RPMI8226 (cell line): Measurements from ENCODE around the gene ZCCHC17.
"Not testable (repeated sequence)": the region's sequence is repeated elsewhere in the genome, so short reads cannot be mapped to it uniquely, and the experiment has no call there.

Experiments
- DNase-seq: peaks from one replicate; pipeline ENCODE4 v3.0.0-alpha.2; 2015

ZCCHC17 gene, protein sequence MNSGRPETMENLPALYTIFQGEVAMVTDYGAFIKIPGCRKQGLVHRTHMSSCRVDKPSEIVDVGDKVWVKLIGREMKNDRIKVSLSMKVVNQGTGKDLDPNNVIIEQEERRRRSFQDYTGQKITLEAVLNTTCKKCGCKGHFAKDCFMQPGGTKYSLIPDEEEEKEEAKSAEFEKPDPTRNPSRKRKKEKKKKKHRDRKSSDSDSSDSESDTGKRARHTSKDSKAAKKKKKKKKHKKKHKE

GRCh38 chr1:31296486-31297276, at the start of gene ZCCHC17, which contains the start of gene SNRNP40:
TSS of gene ZCCHC17 (plus strand) at chr1:31297032. CDS start at chr1:31310099, 13,067 bp downstream.
TSS of gene SNRNP40 (minus strand) at chr1:31296788. CDS start at chr1:31296751, 37 bp downstream.
- DNase-seq: peak; percentile 98

GRCh38 chr1:31248276-31248675, 48.6 kb upstream of the ZCCHC17 start:
- DNase-seq: no peak

DNA sequence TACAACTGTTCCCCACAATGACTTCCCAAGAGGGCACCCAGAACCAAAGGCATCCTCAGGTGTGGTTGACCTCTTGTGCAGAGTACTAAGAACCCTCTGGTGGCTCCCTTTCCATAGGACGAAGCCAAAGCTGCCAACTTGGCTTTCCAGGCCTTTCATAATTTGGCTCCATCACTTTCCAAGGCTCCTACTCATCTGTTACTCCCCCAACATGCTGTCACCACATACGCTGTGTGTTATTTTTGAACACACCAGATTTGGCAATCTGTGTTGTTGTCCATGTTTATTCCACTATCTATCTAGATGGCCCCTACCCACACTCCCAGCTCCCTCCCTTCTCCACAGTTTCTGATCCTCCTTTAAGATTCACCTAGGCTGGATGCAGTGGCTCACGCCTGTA, 47.0 kb upstream of the ZCCHC17 start:
- no peak for DNase-seq

DNA sequence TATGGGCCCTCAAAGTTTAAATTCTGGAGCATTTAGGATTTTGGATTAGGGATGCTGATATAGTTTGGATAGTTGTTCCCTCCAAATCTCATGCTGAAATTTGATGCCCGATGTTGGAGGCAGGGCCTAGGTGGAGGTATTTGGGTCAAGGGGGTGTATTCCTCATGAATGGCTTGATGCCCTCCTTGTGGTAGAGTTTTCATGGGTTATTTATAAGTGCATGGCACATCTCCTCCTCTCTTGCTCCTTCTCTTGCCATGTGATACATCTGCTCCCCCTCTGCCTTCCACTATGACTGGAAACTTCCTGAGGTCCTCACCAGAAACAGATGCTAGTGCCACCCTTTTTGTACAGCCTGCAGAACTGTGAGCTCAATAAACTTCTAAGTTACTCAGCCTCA, 39.6 kb upstream of the ZCCHC17 start:
- DNase-seq: no peak

DNA sequence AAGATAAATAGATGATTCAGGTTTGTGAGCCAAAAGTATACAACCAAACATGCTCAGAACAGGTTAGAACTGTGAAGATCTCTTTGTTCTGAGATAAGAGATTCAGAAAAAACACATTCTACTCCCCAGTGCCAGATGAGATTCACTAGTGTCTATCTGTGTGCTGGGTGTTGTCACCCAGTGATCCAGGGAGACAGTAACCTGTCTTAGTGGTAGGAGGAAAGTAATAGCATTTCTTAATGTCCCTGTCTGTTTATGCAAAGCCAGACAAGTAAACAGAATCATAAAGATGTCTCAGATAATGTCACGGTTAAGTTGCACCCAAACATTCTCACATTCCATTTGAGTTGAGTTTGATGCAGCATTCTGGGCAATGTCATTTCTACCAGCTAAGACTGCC, 38.3 kb upstream of the ZCCHC17 start:
- DNase-seq: no peak

DNA sequence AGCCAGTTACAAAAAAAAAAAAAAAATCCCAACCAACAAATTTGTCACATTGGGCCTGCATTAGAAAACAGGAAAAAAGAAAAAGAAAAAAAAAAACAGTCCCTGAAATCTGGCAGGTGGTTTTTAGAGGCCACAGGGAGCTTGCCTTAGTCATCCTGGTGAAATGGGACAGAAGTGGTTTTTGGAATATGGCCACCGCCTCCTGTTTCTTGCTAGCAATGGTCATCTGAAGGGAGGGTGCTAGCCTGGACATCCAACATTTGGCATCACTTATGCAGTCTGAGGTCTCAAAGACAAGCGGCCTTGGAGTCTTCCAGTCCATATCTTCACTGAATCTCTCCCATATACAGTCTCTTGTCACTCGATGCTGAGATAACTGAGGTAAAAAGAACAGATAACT, 37.1 kb upstream of the ZCCHC17 start:
- no peak for DNase-seq

DNA sequence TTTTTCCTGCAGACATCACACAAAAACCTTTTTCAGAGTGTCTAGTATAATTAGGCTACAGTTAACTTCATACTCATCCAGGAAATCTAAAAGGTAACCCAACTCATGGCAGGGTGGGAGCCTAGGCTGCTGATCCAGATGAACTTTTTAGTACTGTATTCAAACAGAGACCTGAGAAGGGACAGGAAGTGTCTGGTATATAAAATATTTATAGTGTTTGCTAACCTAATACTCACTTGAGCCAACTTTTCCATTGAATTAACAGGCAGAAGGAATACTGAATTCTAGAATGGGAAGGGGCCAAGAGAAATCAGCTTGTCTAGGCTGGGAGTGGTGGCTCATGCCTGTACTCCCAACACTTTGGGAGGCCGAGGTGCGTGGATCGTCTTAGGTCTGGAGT, 34.9 kb upstream of the ZCCHC17 start:
- no peak for DNase-seq

- not testable (repeated sequence) for DNase-seq
Observed at GRCh38 chr1:31262393-31262792, 34.4 kb upstream of the ZCCHC17 start.

- DNase-seq: no peak
Observed at GRCh38 chr1:31263408-31263807, 33.4 kb upstream of the ZCCHC17 start.

DNA sequence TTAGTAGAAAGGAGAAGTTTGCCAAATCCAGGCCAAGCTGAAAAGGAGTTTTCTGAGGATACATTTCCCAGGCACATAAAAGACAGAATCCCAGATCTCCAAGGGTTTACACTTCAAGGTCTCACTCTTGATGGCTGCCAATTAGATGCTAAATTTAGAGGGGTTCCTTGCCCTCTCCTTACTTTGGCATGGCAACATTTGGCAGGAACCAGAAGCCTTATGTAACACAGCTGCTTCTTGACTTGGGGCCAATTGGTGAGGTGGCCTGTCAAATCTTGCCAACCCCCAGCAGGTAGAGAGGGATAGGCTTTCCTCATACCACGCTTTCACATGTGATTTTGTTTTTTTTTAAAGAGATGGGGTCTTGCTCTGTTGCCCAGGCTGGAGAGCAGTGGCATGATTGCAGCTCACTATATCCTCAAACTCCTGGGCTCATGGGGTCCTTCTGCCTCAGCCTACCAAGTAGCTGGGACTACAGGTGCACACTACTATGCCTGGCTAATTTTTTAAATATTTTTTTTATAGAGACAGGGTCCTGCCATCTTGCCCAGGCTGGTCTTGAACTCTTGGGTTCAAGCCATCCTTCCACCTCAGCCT, 31.9 kb upstream of the ZCCHC17 start:
- DNase-seq: no peak

DNA sequence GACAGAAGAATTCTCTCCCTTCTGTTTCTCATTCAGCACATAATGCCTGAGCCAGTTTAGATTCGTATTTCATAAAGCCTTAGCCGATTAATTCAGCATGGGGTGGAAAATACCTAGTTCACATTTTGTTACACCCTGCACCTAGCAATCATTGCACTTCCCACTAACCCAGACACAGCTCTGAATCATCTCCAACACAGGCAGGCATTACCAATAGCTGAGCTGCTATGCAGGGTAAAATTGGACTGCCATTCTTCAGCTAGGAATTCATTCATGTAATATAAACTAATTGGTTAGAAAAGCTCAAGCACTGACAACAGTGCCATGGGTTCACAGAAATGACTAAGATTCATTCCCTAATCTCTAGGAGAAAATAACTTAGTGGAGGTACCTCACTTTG, 30.3 kb upstream of the ZCCHC17 start:
- no peak for DNase-seq

- DNase-seq: no peak
Observed at GRCh38 chr1:31272369-31272768, 24.5 kb upstream of the ZCCHC17 start.

DNA sequence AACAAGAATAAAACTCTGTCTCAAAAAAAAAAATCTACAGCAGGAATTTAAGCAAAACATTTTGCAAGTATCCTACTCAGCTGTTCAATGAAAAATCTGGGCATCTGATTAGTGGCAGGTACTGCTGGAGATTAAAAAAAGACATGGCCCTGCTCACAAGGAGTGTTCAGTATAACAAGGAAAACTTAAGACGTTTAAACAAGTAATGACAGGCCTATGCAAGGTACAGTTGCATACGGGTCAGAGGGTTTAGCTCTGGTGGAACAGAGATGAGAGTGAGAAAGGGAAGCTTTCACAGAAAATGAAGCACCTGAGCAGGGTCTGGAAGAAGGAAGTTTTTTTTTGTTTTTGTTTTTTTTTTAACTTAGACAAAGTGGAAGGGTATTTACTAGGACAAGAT, 23.2 kb upstream of the ZCCHC17 start:
- DNase-seq: no peak

DNA sequence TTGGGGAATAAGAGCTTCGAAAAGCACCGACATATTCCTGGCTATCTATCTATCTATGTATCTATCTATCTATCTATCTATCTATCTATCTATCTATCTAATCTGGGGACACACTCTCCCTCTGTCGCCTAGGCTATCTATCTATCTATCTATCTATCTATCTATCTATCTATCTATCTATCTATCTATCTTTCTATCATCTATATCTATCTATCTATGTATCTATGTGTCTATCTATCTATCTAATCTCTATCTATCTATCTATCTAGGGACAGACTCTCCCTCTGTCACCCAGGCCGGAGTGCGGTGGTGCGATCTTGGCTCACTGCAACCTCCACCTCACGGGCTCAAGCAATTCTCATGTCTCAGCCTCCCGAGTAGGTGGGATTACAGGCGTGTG, 14.4 kb upstream of the ZCCHC17 start:
- not testable (repeated sequence) for DNase-seq

DNA sequence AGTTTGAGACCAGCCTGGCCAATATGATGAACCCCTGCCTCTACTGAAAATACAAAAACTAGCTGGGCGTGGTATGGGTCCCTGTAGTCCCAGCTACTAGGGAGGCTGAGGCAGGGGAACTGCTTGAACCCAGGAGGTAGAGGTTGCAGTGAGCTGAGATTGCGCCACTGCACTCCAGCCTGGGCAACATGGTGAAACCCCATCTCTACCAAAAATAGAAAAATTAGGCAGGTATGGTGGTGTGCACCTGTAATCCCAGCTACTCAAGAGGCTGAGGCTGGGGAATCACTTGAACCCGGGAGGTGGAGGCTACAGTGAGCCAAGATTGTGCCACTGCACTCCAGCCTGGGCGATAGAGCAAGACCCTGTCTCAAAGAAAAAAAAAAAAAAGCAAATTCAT, 9.0 kb upstream of the ZCCHC17 start:
- not testable (repeated sequence) for DNase-seq

GRCh38 chr1:31289021-31289420, 7.8 kb upstream of the ZCCHC17 start:
- no peak for DNase-seq

GRCh38 chr1:31295874-31296485, 852 bp upstream of the ZCCHC17 start:
- no peak for DNase-seq

- DNase-seq: peak; percentile 14
Observed at GRCh38 chr1:31297277-31298247, 730 bp downstream of the ZCCHC17 start.

DNA sequence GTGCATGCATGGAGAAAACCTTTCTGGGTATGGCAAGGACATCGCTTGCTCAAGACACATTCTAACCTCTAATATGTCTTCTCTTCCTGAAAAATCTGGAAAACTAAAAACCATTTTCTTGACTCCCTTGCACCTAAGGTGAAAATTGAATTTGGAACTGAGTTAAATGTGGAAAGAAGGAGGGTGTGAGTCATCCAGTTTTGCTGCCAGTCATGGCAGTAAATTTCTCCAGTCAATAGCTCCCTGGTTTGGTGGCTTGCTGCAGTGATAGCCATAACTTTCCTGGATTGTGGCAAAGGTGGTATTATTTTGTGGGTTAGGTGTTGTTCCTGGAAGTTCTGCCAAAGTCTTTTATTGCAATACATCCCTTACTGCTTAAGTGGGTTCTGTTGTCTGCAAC, 2.5 kb downstream of the ZCCHC17 start:
- DNase-seq: no peak

DNA sequence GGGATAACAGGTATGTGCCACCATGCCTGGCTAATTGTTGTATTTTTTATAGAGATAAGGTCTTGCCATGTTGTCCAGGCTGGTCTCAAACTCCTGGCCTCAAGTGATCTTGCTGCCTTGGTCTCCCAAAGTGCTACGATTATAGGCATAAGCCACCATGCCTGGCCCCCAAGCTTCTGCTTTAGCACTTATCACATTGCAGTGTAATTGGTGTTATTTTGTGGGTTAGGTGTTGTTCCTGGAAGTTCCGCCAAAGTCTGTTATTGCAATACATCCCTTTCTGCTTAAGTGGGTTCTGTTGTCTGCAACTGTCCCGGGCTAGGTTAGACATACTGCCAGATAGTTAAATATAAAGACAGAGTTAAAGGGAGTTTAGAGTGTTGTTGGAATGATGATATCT, 3.4 kb downstream of the ZCCHC17 start:
- no peak for DNase-seq

GRCh38 chr1:31302709-31303441, 6.0 kb downstream of the ZCCHC17 start:
- no peak for DNase-seq

- DNase-seq: no peak
Observed at GRCh38 chr1:31306278-31306677, 9.4 kb downstream of the ZCCHC17 start.
